COLO668 (cell line): ENCODE measurements around the gene KHDC4.

ENCODE experiments used
- DNase-seq: peaks from one replicate; lab custom pipeline; 2025; ENCODE audit not compliant: unreplicated experiment; lab: John Stamatoyannopoulos, UW

Gene KHDC4

GRCh38 chr1:155970531-155971167, 36.4 kb upstream of the KHDC4 start:
- DNase-seq = no peak

- DNase-seq = no peak
Measured at GRCh38 chr1:155969377-155969791, 35.2 kb upstream of the KHDC4 start.

- no peak for DNase-seq
Measured at GRCh38 chr1:155968670-155969069, 34.5 kb upstream of the KHDC4 start.

- no peak for DNase-seq
Measured at GRCh38 chr1:155968051-155968400, 33.8 kb upstream of the KHDC4 start.

GRCh38 chr1:155967341-155968050, 33.3 kb upstream of the KHDC4 start:
- DNase-seq = no peak

- DNase-seq = no peak
Measured at GRCh38 chr1:155966750-155967149, 32.5 kb upstream of the KHDC4 start.

- DNase-seq = no peak
Measured at GRCh38 chr1:155966135-155966534, 31.9 kb upstream of the KHDC4 start.

GRCh38 chr1:155964193-155964592, 30.0 kb upstream of the KHDC4 start:
- DNase-seq = no peak

- no peak for DNase-seq
Measured at GRCh38 chr1:155962599-155963211, 28.5 kb upstream of the KHDC4 start.

- peak; percentile 35 for DNase-seq
Measured at GRCh38 chr1:155961937-155962336, 27.7 kb upstream of the KHDC4 start.

GRCh38 chr1:155960081-155960745, 26.0 kb upstream of the KHDC4 start:
- DNase-seq = no peak

GRCh38 chr1:155957411-155957915, 23.2 kb upstream of the KHDC4 start:
- no peak for DNase-seq

GRCh38 chr1:155954645-155955044, 20.4 kb upstream of the KHDC4 start:
- no peak for DNase-seq

GRCh38 chr1:155952505-155952890, 18.3 kb upstream of the KHDC4 start:
- no peak for DNase-seq

- DNase-seq = no peak
Measured at GRCh38 chr1:155951753-155952504, 17.7 kb upstream of the KHDC4 start.

GRCh38 chr1:155950829-155951228, 16.6 kb upstream of the KHDC4 start:
- no peak for DNase-seq

GRCh38 chr1:155947741-155948140, 13.5 kb upstream of the KHDC4 start:
- no peak for DNase-seq

- no peak for DNase-seq
Measured at GRCh38 chr1:155947292-155947691, 13.1 kb upstream of the KHDC4 start.

- no peak for DNase-seq
Measured at GRCh38 chr1:155946633-155947219, 12.5 kb upstream of the KHDC4 start.

- peak; percentile 63 for DNase-seq
Measured at GRCh38 chr1:155944444-155944799, 10.2 kb upstream of the KHDC4 start.
